ENCODE data around the gene ANP32D. TPM values are rescaled to one million over a fixed set of nuclear protein-coding genes. Genes with fewer than 3 reads are reported as not detected.
A peak's percentile ranks its signal among the peaks of the same experiment; 100 is the strongest.
"Not testable (repeated sequence)": the region's sequence is repeated elsewhere in the genome, so short reads cannot be mapped to it uniquely, and the experiment has no call there.

ANP32D gene
- total RNA-seq, 1 donor from 2014 or later = not detected

DNA sequence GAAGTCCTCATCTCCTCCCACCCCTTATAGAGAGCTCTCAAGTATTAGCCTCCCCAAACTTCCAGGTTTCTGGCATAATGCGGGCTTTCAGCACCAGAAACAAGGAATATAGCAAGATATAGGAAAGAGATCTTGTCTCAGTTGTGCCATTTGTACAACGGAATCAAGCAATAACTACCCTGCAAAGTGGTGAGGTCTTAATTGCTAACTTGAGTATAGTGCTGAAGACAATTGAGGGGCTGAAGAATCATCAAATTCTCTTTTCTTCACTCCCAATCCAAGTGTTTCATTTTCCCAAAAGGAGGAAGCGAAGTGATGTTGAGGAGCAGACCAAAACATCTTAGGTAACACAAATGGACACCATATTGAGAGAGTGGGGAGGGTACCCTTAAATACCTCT lies 26.8 kb upstream of the ANP32D start:
- TF ChIP-seq, protein P1, sequence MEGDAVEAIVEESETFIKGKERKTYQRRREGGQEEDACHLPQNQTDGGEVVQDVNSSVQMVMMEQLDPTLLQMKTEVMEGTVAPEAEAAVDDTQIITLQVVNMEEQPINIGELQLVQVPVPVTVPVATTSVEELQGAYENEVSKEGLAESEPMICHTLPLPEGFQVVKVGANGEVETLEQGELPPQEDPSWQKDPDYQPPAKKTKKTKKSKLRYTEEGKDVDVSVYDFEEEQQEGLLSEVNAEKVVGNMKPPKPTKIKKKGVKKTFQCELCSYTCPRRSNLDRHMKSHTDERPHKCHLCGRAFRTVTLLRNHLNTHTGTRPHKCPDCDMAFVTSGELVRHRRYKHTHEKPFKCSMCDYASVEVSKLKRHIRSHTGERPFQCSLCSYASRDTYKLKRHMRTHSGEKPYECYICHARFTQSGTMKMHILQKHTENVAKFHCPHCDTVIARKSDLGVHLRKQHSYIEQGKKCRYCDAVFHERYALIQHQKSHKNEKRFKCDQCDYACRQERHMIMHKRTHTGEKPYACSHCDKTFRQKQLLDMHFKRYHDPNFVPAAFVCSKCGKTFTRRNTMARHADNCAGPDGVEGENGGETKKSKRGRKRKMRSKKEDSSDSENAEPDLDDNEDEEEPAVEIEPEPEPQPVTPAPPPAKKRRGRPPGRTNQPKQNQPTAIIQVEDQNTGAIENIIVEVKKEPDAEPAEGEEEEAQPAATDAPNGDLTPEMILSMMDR (IDR thresholded peaks at IDR 0.05; ENCODE audit: insufficient read depth, low read length, severe bottlenecking) = no peak
- FAIRE-seq (no peak), DNase-seq (ENCODE audit: low read depth) (no peak)
- Histone ChIP-seq H3K4me3 (ENCODE audit: low read depth, low read length) (no peak overlapping the region), H3K36me3 (ENCODE audit: control insufficient read depth, insufficient read depth, low read length) (no peaks in the 10 kb centered on the region), H3K27me3 (ENCODE audit: control insufficient read depth, insufficient read depth, low read length) (peaks cover 3% of the 10 kb centered on the region)

DNA sequence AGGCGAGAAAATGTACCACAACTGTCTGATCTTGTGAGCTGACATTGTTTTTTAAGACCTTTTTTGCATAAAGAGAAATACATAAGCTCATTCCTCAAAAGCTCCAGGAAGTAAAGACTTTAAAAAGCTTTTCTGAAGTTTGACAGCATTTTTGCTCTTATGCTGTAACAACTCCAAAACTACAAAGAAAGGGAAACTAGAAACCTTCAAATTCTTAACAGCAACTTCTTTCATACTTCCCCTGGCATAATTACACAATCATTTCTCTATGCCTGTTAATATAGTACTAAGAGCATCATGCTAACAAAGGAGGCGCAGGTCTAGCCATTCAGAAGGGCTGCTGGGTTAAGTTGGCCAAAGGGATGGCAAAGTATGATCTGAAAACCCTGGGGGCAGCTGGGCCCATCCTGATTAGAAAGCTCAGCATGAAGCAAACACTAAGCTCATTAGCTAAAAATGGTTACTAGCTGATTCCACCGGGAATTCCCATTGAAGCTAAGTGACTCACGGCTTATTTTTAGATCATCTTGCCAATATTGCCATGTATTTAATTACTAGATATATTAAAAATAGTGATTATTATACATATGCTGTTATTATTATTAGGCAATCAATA lies 26.1 kb upstream of the ANP32D start:
- FAIRE-seq = no peak
- TF ChIP-seq, protein P1 (IDR thresholded peaks at IDR 0.05; ENCODE audit: insufficient read depth, low read length, severe bottlenecking) = no peak
- peak; percentile 41 for DNase-seq (ENCODE audit: low read depth)
- Histone ChIP-seq H3K36me3 (ENCODE audit: control insufficient read depth, insufficient read depth, low read length) (no peaks in the 10 kb centered on the region), H3K27me3 (ENCODE audit: control insufficient read depth, insufficient read depth, low read length) (peaks cover 3% of the 10 kb centered on the region), H3K4me3 (ENCODE audit: low read depth, low read length) (no peak overlapping the region)

DNA sequence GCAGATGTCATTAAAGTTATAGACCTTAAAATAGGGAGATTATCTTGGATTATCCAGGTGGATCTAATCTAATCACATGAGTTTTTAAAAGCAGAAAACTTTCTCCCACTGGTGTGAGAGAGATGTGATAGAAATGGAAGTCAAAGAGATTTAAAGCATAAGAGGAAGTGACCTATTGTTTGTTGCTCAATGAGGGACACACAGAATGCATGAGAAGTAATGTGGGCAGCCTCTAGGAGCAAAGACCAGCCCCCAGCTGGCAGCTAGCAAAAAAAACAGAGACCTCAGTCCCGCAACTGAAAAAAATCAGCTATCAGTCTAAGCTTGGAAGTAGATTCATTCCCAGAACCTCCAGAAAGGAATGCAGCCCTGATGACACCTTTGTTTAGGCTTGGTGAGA lies 24.6 kb upstream of the ANP32D start:
- TF ChIP-seq, protein P1 (IDR thresholded peaks at IDR 0.05; ENCODE audit: insufficient read depth, low read length, severe bottlenecking) = no peak
- FAIRE-seq = no peak
- no peak for DNase-seq (ENCODE audit: low read depth)
- H3K36me3 ChIP-seq (ENCODE audit: control insufficient read depth, insufficient read depth, low read length) = no peaks in the 10 kb centered on the region
- no peak overlapping the region for H3K4me3 ChIP-seq (ENCODE audit: low read depth, low read length)
- peaks cover 3% of the 10 kb centered on the region for H3K27me3 ChIP-seq (ENCODE audit: control insufficient read depth, insufficient read depth, low read length)

DNA sequence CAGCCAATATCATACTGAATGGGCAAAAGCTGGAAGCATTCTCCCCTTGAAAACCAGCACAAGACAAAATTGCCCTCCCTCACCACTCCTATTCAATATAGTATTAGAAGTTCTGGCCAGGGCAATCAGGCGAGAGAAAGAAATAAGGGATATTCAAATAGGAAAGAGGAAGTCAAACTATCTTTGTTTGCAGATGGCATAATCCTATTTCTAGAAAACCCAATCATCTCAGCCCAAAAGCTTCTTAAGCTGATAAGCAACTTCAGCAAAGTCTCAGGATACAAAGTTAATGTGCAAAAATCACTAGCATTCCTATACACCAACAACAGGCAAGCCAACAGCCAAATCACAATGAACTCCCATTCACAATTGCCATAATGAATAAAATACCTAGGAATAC lies 21.0 kb upstream of the ANP32D start:
- TF ChIP-seq, protein P1 (IDR thresholded peaks at IDR 0.05; ENCODE audit: insufficient read depth, low read length, severe bottlenecking) = no peak
- no peak for FAIRE-seq
- H3K4me3 ChIP-seq (ENCODE audit: low read depth, low read length) = no peak overlapping the region

DNA sequence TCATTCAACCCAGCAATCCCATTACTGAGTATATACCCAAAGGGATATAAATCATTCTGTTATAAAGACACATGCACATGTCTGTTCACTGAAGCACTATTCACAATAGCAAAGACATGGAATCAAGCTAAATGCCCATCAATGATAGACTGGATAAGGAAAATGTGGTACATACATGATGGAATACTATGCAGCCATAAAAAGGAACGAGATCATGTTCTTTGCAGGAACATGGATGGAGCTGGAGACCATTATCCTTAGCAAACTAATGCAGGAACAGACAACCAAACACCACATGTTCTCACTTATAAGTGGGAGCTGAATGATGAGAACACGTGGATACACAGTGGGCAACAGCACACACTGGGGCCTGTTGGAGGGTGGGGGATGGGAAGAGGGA lies 19.4 kb upstream of the ANP32D start:
- not testable (repeated sequence) for FAIRE-seq; H3K27me3 ChIP-seq (ENCODE audit: control insufficient read depth, insufficient read depth, low read length); H3K36me3 ChIP-seq (ENCODE audit: control insufficient read depth, insufficient read depth, low read length); DNase-seq (ENCODE audit: low read depth); H3K4me3 ChIP-seq (ENCODE audit: low read depth, low read length)

More for the DNA sequence above, 21.0 kb upstream of the ANP32D start:
- no peak for DNase-seq (ENCODE audit: low read depth)
- peaks cover 3% of the 10 kb centered on the region for H3K27me3 ChIP-seq (ENCODE audit: control insufficient read depth, insufficient read depth, low read length)
- no peaks in the 10 kb centered on the region for H3K36me3 ChIP-seq (ENCODE audit: control insufficient read depth, insufficient read depth, low read length)

DNA sequence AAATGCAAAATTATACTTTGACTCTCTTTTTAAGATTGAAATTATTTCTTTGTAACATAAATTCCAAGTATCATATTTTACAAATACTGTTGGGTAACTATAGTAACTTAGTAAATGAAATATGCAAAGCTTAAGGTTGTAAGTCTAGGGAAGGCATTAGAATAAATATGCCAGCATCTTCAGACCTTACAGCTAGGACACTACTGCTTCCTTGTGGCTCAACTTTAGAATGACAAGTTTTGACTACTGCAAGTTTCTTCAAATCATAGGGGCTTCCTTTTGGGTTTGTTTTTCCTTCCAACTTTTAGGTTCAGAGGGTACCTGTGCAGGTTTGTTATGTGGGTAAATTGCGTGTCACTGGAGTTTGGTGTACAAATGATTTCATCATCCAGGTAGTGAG lies 17.7 kb upstream of the ANP32D start:
- no peaks in the 10 kb centered on the region for H3K36me3 ChIP-seq (ENCODE audit: control insufficient read depth, insufficient read depth, low read length)
- DNase-seq (ENCODE audit: low read depth) (peak; percentile 45), FAIRE-seq (no peak)
- no peak overlapping the region for H3K4me3 ChIP-seq (ENCODE audit: low read depth, low read length)
- H3K27me3 ChIP-seq (ENCODE audit: control insufficient read depth, insufficient read depth, low read length) = no peaks in the 10 kb centered on the region
- TF ChIP-seq, protein P1 (IDR thresholded peaks at IDR 0.05; ENCODE audit: insufficient read depth, low read length, severe bottlenecking) = peak; percentile 41

All from bronchial epithelial cell (primary cell).